Stimulated activated naive CD8-positive, alpha-beta T cell treated with anti-CD3 and anti-CD28 coated beads, Interleukin-15, Interleukin-2, amounts not matched to agents 100 U/mL and 50 U/mL, for 24 hours (primary cell): Measurements from ENCODE around the gene TMEM63A.
A peak's percentile ranks its signal among the peaks of the same experiment; 100 is the strongest.
"Not testable (repeated sequence)": the region's sequence is repeated elsewhere in the genome, so short reads cannot be mapped to it uniquely, and the experiment has no call there.

Source experiments
- ATAC-seq: fragments of 150-1000 bp; cut with Tn5 transposase; one replicate; pipeline ENCODE4 v1.10.0; 2021
- DNase-seq: peaks from one replicate; pipeline ENCODE4 v3.0.0; 2021

The TMEM63A gene

GRCh38 chr1:225881959-225882693, at the start of gene TMEM63A:
Gene TMEM63A (minus strand): TSS chr1:225882380. CDS start chr1:225877580, 4,800 bp downstream.
- ATAC-seq (peak; percentile 83), DNase-seq (peak; percentile 90)

GRCh38 chr1:225931270-225932136, 49.3 kb upstream of the TMEM63A start:
- ATAC-seq = no peak
- no peak for DNase-seq

GRCh38 chr1:225930566-225930965, 48.4 kb upstream of the TMEM63A start:
- ATAC-seq (no peak), DNase-seq (no peak)

GRCh38 chr1:225929462-225929861, 47.3 kb upstream of the TMEM63A start:
- not testable (repeated sequence) for ATAC-seq, DNase-seq

- ATAC-seq = no peak
- DNase-seq = peak; percentile 20
Measured at GRCh38 chr1:225928186-225929175, 46.3 kb upstream of the TMEM63A start.

GRCh38 chr1:225926551-225927113, 44.5 kb upstream of the TMEM63A start:
- no peak for ATAC-seq
- no peak for DNase-seq

- ATAC-seq (peak; percentile 97), DNase-seq (peak; percentile 95)
Measured at GRCh38 chr1:225923692-225924555, 41.7 kb upstream of the TMEM63A start, which contains the start of gene PYCR2. Gene PYCR2 (minus strand): TSS chr1:225924250. CDS start chr1:225924110, 140 bp downstream.

GRCh38 chr1:225923381-225923691, 41.2 kb upstream of the TMEM63A start:
- DNase-seq (no peak), ATAC-seq (no peak)

GRCh38 chr1:225921734-225922709, 39.8 kb upstream of the TMEM63A start:
- ATAC-seq (no peak), DNase-seq (no peak)

- DNase-seq = no peak
- no peak for ATAC-seq
Measured at GRCh38 chr1:225919906-225920305, 37.7 kb upstream of the TMEM63A start.

GRCh38 chr1:225918280-225918679, 36.1 kb upstream of the TMEM63A start:
- ATAC-seq (no peak), DNase-seq (no peak)

- DNase-seq (no peak), ATAC-seq (no peak)
Measured at GRCh38 chr1:225917536-225917935, 35.4 kb upstream of the TMEM63A start.

- no peak for ATAC-seq
Measured at GRCh38 chr1:225917101-225917500, 34.9 kb upstream of the TMEM63A start.

GRCh38 chr1:225915538-225915991, 33.4 kb upstream of the TMEM63A start:
- no peak for ATAC-seq
- no peak for DNase-seq

More at GRCh38 chr1:225917101-225917500, 34.9 kb upstream of the TMEM63A start:
- no peak for DNase-seq

- ATAC-seq = no peak
Measured at GRCh38 chr1:225914947-225915346, 32.8 kb upstream of the TMEM63A start.

GRCh38 chr1:225914391-225914790, 32.2 kb upstream of the TMEM63A start:
- no peak for ATAC-seq
- DNase-seq = no peak

More at GRCh38 chr1:225914947-225915346, 32.8 kb upstream of the TMEM63A start:
- DNase-seq = no peak

- ATAC-seq = peak; percentile 81
- DNase-seq = peak; percentile 84
Measured at GRCh38 chr1:225911191-225912130, 29.3 kb upstream of the TMEM63A start.

GRCh38 chr1:225909477-225909876, 27.3 kb upstream of the TMEM63A start:
- no peak for ATAC-seq
- no peak for DNase-seq
